LNCaP clone FGC (cell line): ENCODE measurements around the gene RASGRF1.

Experiments used
- DNase-seq: peaks from one replicate; pipeline ENCODE4 v3.0.0-alpha.2; 2011; ENCODE audit warnings: low read depth
- H3K4me3 ChIP-seq: 2 replicates; pipeline ENCODE4 v1.5.1; 2011; ENCODE audit warnings: mild to moderate bottlenecking, low read depth, low read length, control low read depth
- CTCF ChIP-seq: IDR thresholded peaks from 2 replicates; pipeline ENCODE4 v1.5.1; 2012; ENCODE audit warnings: mild to moderate bottlenecking; ENCODE audit not compliant: control insufficient read depth, insufficient read depth; ENCODE audit errors: extremely low read depth

The RASGRF1 gene

GRCh38 chr15:79101866-79102581, 11.4 kb upstream of the RASGRF1 start:
- DNase-seq = no peak
- 0 out of 2 replicates have a peak, but pooled peaks have one; percentile 11 for TF ChIP-seq CTCF
- H3K4me3 ChIP-seq = no peak overlapping the region

- no peak overlapping the region for H3K4me3 ChIP-seq
- DNase-seq = no peak
- no peak for TF ChIP-seq CTCF
Measured at GRCh38 chr15:79099692-79100091, 9.1 kb upstream of the RASGRF1 start.

GRCh38 chr15:79094611-79095021, 4.0 kb upstream of the RASGRF1 start:
- TF ChIP-seq CTCF = no peak
- no peak overlapping the region for H3K4me3 ChIP-seq
- DNase-seq = no peak

GRCh38 chr15:79093352-79093935, 2.9 kb upstream of the RASGRF1 start:
- no peak overlapping the region for H3K4me3 ChIP-seq
- no peak for DNase-seq
- no peak for TF ChIP-seq CTCF

GRCh38 chr15:79092382-79092781, 1.8 kb upstream of the RASGRF1 start:
- DNase-seq = no peak
- H3K4me3 ChIP-seq = no peak overlapping the region
- no peak for TF ChIP-seq CTCF

DNA sequence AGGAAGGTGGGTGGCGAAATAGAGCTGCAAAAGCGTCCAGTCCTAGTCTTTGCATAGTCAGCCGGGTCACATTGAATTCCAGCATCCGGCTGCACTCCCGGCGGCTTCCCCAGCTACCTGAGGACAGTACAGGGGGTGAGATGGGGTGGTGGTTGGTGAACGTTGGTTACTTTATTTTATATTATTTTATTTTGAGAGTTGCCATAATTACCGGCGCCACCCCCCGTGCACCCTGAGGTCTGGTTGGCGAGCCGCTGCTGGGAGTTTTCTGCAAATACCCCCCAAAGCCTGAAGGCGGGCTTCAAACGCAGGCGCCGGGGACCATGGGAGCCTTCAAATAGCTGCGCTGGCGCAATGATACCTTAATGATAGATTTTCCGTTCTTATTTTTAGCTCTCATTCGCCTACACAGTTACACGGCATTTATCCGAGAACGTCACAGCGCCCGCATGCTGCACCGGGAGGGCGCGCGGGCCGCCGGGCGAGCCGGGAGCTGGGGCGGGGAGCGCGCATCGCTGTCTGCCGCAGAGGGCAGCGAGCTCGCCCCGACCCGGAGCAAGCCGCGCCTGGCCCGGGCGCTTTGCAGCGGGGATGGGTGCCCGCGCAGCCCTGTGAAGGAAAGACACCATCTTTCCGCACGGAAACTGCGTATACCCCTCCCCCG, 756 bp upstream of the RASGRF1 start:
- no peak for TF ChIP-seq CTCF
- no peak overlapping the region for H3K4me3 ChIP-seq
- no peak for DNase-seq
